Measurements from ENCODE around the gene ZNF91. TPM values are rescaled to one million over a fixed set of nuclear protein-coding genes. Genes with fewer than 3 reads are reported as not detected.
"Not testable (repeated sequence)": the region's sequence is repeated elsewhere in the genome, so short reads cannot be mapped to it uniquely, and the experiment has no call there.

Gene ZNF91
- polyA plus RNA-seq, 6 donors from 2014 or later = 17.6 to 48.5 (median 40.6) TPM

DNA sequence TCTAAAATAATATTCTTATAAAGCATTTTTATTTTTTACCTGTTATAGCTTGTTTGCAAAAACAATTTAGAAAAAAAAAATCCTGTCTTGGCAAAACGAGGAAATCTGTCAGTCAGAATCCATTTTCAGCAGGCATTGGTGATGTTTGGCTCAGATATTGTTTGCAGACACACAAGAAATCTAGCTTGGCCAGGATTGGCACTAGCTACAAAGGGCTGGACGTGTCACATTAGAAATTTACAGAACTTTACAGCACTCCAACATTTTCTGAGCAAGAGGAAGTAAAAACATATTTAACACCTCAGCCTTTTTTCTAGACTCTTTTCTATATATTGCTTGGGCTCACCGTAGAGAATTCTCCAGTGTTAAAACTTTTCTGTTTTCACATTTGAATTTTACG is 9.9 kb downstream of the ZNF91 start:
- H3K4me1 Mint-ChIP-seq = peaks cover 16 to 52% (median 33%) of the 10 kb centered on the region in 3 donors
- no peaks in the 10 kb centered on the region for H3K27me3 Mint-ChIP-seq
- peaks cover 4 to 51% (median 32%) of the 10 kb centered on the region in 7 donors for H3K9me3 Mint-ChIP-seq
- H3K27ac Mint-ChIP-seq = no peak overlapping the region
- ATAC-seq (ENCODE audit: low read depth in 2 of 2) (no peak), DNase-seq (no peak)
- H3K36me3 Mint-ChIP-seq = peaks cover 29 to 52% of the 10 kb centered on the region in 2 donors
- no peak overlapping the region for H3K4me3 Mint-ChIP-seq

DNA sequence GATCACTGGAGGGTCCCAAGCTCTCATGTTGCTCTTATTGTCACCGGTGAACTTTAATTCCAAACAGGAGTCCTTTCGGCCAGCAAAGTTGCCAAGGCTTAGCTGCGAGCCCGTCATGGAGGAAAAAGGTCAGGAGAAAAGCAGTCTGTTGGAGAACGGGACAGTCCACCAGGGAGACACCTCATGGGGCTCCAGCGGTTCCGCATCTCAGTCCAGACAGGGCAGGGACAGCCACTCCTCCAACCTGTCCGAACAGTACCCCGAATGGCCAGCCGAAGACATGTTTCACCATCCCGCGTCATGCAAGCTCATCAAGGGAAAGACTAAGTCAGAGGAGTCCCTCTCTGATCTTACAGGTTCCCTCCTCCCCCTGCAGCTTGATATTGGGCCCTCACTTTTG is 10.4 kb downstream of the ZNF91 start:
- DNase-seq (no peak), ATAC-seq (ENCODE audit: low read depth in 2 of 2) (no peak)
- Mint-ChIP-seq H3K27me3 (no peaks in the 10 kb centered on the region), H3K9me3 (peaks cover 4 to 55% (median 34%) of the 10 kb centered on the region in 7 donors), H3K27ac (peak overlapping the region in 1 of 6 donors; percentile 44), H3K4me3 (peak overlapping the region in 2 of 8 donors; percentile 12 to 77), H3K36me3 (peaks cover 29 to 55% of the 10 kb centered on the region in 2 donors), H3K4me1 (peaks cover 16 to 51% (median 32%) of the 10 kb centered on the region in 3 donors)

DNA sequence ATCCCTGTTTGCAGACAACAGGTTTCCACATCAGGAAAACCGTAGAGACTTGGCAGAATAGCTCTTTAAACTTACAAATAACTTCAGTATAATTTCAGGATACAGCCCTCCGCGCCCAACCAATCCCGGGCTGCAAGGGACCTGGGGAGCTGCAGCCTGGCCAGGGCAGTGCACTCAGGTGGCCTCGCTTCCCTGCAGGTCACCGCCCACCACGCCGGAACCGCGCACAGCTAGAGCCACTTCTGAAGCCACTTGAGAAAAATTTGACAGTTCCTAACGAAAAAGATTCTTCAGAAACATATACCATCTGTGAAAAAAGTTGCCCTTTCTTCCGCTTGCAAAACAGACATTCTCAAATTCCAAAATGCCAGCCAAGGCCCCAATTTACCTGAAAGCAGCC is 11.1 kb downstream of the ZNF91 start:
- Mint-ChIP-seq H3K36me3 (peaks cover 35 to 56% of the 10 kb centered on the region in 2 donors), H3K27me3 (no peaks in the 10 kb centered on the region), H3K27ac (no peak overlapping the region), H3K9me3 (peaks cover 4 to 58% (median 38%) of the 10 kb centered on the region in 7 donors), H3K4me1 (peaks cover 13 to 48% (median 31%) of the 10 kb centered on the region in 3 donors), H3K4me3 (peak overlapping the region in 1 of 8 donors; percentile 3)
- DNase-seq (no peak), ATAC-seq (ENCODE audit: low read depth in 2 of 2) (no peak)

DNA sequence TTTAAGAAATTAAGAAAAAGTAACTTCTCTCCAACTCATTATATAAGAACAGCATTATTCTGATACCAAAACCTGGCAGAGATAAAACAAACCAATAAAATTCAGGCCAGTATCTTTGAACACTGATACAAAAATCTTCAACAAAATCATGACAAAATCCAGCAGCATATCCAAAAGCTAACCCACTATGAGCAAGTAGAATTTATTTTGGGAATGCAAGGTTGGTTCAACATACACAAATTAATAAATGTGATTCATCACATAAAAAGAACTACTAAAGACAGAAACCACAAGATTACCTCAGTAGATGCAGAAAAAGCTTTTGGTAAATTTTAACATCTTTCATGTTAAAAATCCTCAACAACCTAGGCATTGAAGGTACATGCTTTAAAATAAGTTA is 12.3 kb downstream of the ZNF91 start:
- H3K36me3 Mint-ChIP-seq = peaks cover 35 to 48% of the 10 kb centered on the region in 2 donors
- H3K27ac Mint-ChIP-seq = no peak overlapping the region
- no peaks in the 10 kb centered on the region for H3K27me3 Mint-ChIP-seq
- ATAC-seq (ENCODE audit: low read depth in 2 of 2) (no peak), DNase-seq (no peak)
- H3K4me3 Mint-ChIP-seq = no peak overlapping the region
- peaks cover 13 to 38% (median 23%) of the 10 kb centered on the region in 3 donors for H3K4me1 Mint-ChIP-seq
- H3K9me3 Mint-ChIP-seq = peaks cover 4 to 58% (median 38%) of the 10 kb centered on the region in 7 donors

DNA sequence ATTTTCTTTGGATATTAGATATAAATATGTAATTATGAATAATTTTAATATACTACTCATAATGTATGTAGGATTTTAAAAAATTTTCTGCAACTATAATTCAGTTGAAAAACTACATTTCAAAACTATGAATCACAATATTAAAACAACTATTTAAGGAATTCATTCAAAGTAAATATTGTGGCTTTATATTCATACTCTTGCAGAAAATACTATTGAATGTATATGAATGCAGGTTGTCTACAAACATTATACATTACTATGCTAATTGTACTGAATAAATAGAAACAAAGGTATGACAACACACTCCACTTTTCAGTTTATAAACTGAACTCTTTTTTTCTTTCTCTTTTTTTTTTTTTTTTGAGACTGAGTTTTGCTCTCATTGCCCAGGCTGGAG is 14.2 kb downstream of the ZNF91 start:
- Mint-ChIP-seq H3K36me3 (peaks cover 35 to 53% of the 10 kb centered on the region in 2 donors), H3K27ac (no peak overlapping the region), H3K9me3 (peaks cover 4 to 66% (median 36%) of the 10 kb centered on the region in 7 donors), H3K4me1 (peaks cover 12 to 21% (median 13%) of the 10 kb centered on the region in 3 donors), H3K4me3 (no peak overlapping the region), H3K27me3 (no peaks in the 10 kb centered on the region)
- DNase-seq (no peak), ATAC-seq (ENCODE audit: low read depth in 2 of 2) (no peak)

DNA sequence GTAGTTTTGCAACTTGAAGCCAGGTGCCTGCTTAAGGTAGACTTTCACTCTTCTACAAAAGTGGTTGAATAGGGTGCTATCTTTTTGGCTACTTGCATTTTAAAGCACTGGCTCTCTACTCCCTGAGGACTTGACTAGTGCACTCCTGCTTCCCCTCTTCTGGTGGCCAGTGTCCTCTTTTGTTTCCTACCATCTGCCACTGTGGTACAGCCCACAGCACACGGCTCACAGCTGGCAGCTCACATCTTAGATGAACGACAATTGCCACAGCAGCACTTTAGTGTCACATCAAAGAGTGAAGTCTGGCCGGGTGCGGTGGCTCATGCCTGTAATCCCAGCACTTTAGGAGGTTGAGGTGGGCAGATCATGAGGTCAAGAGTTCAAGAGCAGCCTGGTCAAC is 15.6 kb downstream of the ZNF91 start:
- peak overlapping the region in 3 of 8 donors; percentile 25 to 81 (median 41) for H3K4me3 Mint-ChIP-seq
- DNase-seq (peak; percentile 18), ATAC-seq (ENCODE audit: low read depth in 2 of 2) (peak; percentile 74 to 86)
- H3K9me3 Mint-ChIP-seq = peaks cover 1 to 73% (median 41%) of the 10 kb centered on the region in 7 donors
- H3K36me3 Mint-ChIP-seq = peaks cover 30 to 57% of the 10 kb centered on the region in 2 donors
- H3K27ac Mint-ChIP-seq = peak overlapping the region in 1 of 6 donors; percentile 29
- H3K4me1 Mint-ChIP-seq = peaks cover 12 to 18% (median 13%) of the 10 kb centered on the region in 3 donors
- not testable (repeated sequence) for H3K27me3 Mint-ChIP-seq

DNA sequence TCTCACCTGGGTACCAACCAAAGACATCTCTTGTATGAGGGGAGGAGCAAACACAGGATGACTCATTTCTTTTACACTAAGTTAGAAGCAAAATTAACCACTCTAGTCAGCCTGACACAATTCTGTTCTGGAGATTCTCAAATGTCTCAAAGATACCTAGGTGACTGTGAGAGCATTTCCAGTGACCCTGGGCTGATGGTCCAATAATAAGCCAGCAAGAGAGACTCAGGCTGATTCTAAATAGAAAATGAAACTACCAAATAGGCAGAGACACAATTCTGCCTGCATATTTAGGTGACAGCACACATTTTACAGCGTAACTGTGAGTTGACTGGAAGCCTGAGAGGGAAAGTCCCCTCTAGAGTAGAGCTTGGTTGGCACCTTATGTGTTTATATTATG is 16.3 kb downstream of the ZNF91 start:
- H3K27me3 Mint-ChIP-seq = no peaks in the 10 kb centered on the region
- no peak for DNase-seq
- no peak overlapping the region for H3K4me3 Mint-ChIP-seq
- H3K4me1 Mint-ChIP-seq = peaks cover 12 to 14% (median 13%) of the 10 kb centered on the region in 3 donors
- ATAC-seq (ENCODE audit: low read depth in 2 of 2) = no peak
- H3K27ac Mint-ChIP-seq = no peak overlapping the region
- peaks cover 25 to 53% of the 10 kb centered on the region in 2 donors for H3K36me3 Mint-ChIP-seq
- H3K9me3 Mint-ChIP-seq = peaks cover 0 to 72% (median 35%) of the 10 kb centered on the region in 7 donors

DNA sequence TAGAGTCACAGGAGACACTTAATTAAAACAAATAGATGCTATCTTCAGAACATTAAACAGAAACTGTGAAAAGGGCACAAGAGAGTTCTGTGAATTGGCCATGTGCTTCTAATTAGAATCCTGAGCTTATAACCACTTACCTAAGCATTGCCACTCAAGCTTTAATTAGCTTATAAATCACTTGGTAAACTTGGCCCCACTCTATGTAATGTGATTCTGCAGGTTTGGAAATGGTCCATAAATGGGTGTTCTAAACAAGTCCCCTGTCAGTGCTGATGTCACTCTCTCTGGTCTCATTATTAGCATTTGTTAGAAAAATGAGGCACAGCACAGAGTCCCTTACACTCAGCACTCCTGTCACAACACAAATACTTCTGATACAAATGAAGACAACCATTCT is 18.0 kb downstream of the ZNF91 start:
- peaks cover 6 to 7% (median 6%) of the 10 kb centered on the region in 3 donors for H3K4me1 Mint-ChIP-seq
- H3K27ac Mint-ChIP-seq = no peak overlapping the region
- ATAC-seq (ENCODE audit: low read depth in 2 of 2) = no peak
- peaks cover 26 to 59% of the 10 kb centered on the region in 2 donors for H3K36me3 Mint-ChIP-seq
- H3K4me3 Mint-ChIP-seq = no peak overlapping the region
- H3K27me3 Mint-ChIP-seq = no peaks in the 10 kb centered on the region
- peaks cover 0 to 66% (median 29%) of the 10 kb centered on the region in 7 donors for H3K9me3 Mint-ChIP-seq
- no peak for DNase-seq

DNA sequence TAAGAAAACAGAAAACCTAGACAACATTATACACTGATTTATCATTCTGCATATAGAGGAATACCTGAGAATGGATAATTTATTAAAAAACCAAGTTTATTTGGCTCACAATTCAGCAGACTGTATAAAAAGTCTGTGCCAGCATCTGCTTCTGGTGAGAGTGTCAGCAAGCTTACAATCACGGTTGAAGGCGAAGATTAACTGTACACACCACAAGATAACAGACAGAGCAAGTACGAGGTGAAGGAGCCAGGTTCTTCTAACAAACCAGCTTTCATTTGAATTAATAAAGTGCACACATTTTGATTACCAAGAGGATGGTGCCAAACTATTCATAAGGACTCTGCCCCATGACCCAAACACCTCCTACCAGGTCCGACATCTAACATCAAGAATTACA is 28.8 kb downstream of the ZNF91 start:
- Mint-ChIP-seq H3K9me3 (peaks cover 0 to 80% (median 45%) of the 10 kb centered on the region in 7 donors), H3K4me3 (no peak overlapping the region), H3K4me1 (peaks cover 0 to 2% (median 0%) of the 10 kb centered on the region in 3 donors), H3K27ac (no peak overlapping the region), H3K27me3 (no peaks in the 10 kb centered on the region), H3K36me3 (peaks cover 25 to 47% of the 10 kb centered on the region in 2 donors)
- no peak for DNase-seq
- no peak for ATAC-seq (ENCODE audit: low read depth in 2 of 2)

DNA sequence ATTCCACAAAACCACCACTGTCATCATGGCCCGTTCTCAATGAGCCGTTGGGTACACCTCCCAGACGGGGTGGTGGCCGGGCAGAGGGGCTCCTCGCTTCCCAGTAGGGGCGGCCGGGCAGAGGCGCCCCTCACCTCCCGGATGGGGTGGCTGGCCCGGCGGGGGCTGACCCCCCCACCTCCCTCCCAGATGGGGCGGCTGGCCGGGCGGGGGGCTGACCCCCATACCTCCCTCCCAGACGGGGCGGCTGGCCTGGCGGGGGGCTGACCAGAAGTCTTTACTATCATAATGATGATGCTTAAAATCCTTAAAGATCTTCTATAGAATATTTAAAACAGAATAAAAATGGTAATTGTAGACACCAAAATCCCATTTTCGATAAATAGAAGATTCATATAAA is 29.2 kb downstream of the ZNF91 start:
- H3K4me1 Mint-ChIP-seq; H3K27me3 Mint-ChIP-seq; ATAC-seq (ENCODE audit: low read depth in 2 of 2); H3K4me3 Mint-ChIP-seq; H3K27ac Mint-ChIP-seq; DNase-seq: not testable (repeated sequence)
- peaks cover 0 to 80% (median 45%) of the 10 kb centered on the region in 7 donors for H3K9me3 Mint-ChIP-seq
- H3K36me3 Mint-ChIP-seq = peaks cover 25 to 43% of the 10 kb centered on the region in 2 donors

DNA sequence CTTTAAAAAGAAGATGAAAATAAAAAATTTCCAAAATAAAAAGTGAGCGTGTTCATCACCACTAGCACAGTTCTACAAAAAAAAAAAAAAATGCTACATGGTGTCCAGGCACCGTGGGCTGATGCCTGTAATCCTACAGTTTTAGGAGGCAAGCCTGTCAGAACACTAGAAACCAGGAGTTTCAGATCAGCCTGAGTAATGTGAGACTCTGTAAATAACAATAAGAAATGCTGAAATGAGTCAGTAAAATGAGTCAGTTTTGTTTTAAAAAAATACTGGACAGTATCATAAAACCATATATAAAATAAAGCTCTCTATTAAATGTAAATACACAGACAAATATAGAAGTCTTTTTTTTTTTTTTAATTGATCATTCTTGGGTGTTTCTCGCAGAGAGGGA is 30.0 kb downstream of the ZNF91 start:
- ATAC-seq (ENCODE audit: low read depth in 2 of 2) (no peak), DNase-seq (no peak)
- peaks cover 0 to 83% (median 47%) of the 10 kb centered on the region in 7 donors for H3K9me3 Mint-ChIP-seq
- H3K4me3 Mint-ChIP-seq = no peak overlapping the region
- no peak overlapping the region for H3K27ac Mint-ChIP-seq
- H3K4me1 Mint-ChIP-seq = no peaks in the 10 kb centered on the region
- H3K27me3 Mint-ChIP-seq = no peaks in the 10 kb centered on the region
- H3K36me3 Mint-ChIP-seq = peaks cover 25 to 37% of the 10 kb centered on the region in 2 donors

DNA sequence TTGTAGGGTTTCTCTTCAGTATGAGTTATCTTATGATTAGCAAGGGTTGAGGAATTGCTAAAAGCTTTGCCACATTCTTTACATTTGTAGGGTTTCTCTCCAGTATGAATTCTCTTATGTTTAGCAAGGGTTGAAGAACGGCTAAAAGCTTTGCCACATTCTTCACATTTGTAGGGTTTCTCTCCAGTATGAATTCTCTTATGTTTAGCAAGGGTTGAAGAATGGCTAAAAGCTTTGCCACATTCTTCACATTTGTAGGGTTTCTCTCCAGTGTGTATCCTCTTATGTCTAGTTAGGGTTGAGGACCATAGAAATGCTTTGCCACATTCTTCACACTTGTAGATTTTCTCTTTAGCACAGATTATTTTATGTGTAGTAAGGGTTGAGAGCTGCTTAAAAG is 33.4 kb downstream of the ZNF91 start:
- not testable (repeated sequence) for ATAC-seq (ENCODE audit: low read depth in 2 of 2); H3K4me1 Mint-ChIP-seq; DNase-seq; H3K4me3 Mint-ChIP-seq; H3K27ac Mint-ChIP-seq; H3K27me3 Mint-ChIP-seq
- peaks cover 31 to 33% of the 10 kb centered on the region in 2 donors for H3K36me3 Mint-ChIP-seq
- peaks cover 0 to 84% (median 69%) of the 10 kb centered on the region in 7 donors for H3K9me3 Mint-ChIP-seq

DNA sequence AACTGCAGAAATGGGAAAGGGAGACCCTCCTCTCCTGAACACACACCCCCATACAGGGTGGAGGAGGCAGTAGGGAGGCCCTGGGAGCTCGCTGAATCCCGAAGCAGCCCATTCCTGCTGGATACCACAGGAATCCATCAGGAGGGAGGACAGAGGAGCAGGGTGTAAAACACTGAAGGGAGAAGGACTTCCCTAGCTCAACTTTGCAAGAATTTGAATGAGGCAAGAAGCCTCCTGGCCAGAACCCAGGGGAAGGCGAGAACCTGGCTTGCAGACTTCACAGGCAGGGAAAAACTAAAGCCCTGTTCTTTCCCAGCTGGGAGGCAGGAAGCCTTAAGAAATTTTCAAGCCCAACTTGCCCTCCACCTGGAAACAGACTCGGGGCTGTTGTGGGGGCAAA is 43.5 kb downstream of the ZNF91 start:
- no peaks in the 10 kb centered on the region for H3K27me3 Mint-ChIP-seq

DNA sequence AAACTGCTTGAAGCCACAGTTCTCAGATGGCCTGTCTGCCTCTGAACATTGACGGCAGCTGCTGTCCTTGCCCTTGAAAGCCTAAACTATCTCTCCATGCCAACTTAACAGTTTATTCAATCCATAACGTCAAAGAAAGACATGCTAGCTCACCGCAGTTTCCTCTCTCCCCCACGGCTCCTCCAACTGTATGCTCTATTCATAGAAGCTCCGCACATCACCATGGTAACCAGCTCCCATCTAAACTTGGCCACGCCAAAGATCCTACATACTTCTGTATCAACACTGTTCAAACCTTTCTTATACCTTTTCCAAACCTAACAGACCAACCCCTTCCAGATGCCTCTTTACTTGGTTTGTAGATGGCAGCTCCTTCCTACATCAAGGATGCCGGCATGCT is 48.6 kb downstream of the ZNF91 start:
- no peaks in the 10 kb centered on the region for H3K27me3 Mint-ChIP-seq
- H3K4me3 Mint-ChIP-seq = peak overlapping the region in 1 of 8 donors; percentile 13
- peak overlapping the region in 1 of 6 donors; percentile 3 for H3K27ac Mint-ChIP-seq
- peaks cover 83 to 91% of the 10 kb centered on the region in 2 donors for H3K36me3 Mint-ChIP-seq
- no peak for ATAC-seq (ENCODE audit: low read depth in 2 of 2)
- H3K9me3 Mint-ChIP-seq = peaks cover 36 to 96% (median 91%) of the 10 kb centered on the region in 7 donors
- peaks cover 11 to 29% (median 23%) of the 10 kb centered on the region in 3 donors for H3K4me1 Mint-ChIP-seq
- no peak for DNase-seq

More for the DNA sequence above, 43.5 kb downstream of the ZNF91 start:
- ATAC-seq (ENCODE audit: low read depth in 2 of 2) (no peak), DNase-seq (no peak)
- Mint-ChIP-seq H3K36me3 (peaks cover 80 to 91% of the 10 kb centered on the region in 2 donors), H3K27ac (no peak overlapping the region), H3K4me1 (peaks cover 10 to 23% (median 18%) of the 10 kb centered on the region in 3 donors), H3K4me3 (peak overlapping the region in 2 of 8 donors; percentile 42 to 55), H3K9me3 (peaks cover 30 to 98% (median 93%) of the 10 kb centered on the region in 7 donors)
